DND-41 (cell line): Measurements from ENCODE around the gene SLC6A19.

ENCODE experiments used
- CTCF ChIP-seq: IDR thresholded peaks from 2 replicates; pipeline ENCODE4 v1.5.1; 2012; ENCODE audit warnings: borderline replicate concordance, low read length, moderate library complexity, mild to moderate bottlenecking; ENCODE audit not compliant: poor library complexity, severe bottlenecking; ENCODE audit errors: extremely low read depth
- EZH2 ChIP-seq: IDR thresholded peaks from 3 replicates; pipeline ENCODE4 v1.6.1; 2012; ENCODE audit warnings: borderline replicate concordance, low read depth, mild to moderate bottlenecking, moderate library complexity, low read length, inconsistent platforms; ENCODE audit not compliant: severe bottlenecking

DNA sequence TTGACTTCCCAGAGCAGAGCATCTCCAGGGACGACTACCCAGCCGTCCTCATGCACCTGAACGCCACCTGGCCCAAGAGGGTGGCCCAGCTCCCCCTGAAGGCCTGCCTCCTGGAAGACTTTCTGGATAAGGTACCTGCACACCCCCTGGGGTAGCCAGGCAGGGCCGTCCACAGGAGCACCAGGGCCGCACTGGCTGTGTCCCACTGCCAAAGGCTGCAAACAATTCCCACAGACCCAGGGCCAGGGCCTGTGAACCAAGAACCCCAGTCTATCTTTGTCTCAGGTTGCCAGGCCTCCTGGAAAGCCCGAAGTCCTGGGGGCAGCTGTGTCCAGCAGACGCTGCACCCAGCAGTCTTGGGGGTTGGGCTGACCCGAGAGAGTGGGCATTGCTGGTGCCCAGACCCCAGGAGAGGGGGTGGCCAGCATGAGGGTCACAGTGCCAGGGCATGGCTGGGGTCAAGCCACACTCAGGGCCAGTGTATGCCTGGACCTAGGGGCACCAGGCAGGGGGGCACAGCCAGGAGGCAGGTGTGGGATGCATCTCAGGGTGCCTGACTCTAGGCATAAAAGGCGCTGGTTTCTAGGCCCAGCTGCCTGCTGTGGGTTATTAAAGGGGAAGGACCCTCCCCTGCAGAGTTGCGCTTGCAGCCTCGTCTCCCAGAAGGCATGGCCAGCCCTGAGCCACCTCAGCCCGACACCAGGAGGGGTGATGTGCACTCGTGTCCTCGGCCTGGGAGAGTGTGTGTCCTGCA lies 41.5 kb downstream of the SLC6A19 start:
- no peak for TF ChIP-seq CTCF
- no peak for TF ChIP-seq EZH2
